ENCODE measurements around the gene TRMT11.
A peak's percentile ranks its signal among the peaks of the same experiment; 100 is the strongest.
"Not testable (repeated sequence)": the region's sequence is repeated elsewhere in the genome, so short reads cannot be mapped to it uniquely, and the experiment has no call there.

Gene TRMT11

GRCh38 chr6:125994670-125995488 lies 8.5 kb downstream of the TRMT11 start:
- DNase-seq: no peak

GRCh38 chr6:125995972-125996580 lies 9.7 kb downstream of the TRMT11 start:
- DNase-seq: peak; percentile 48

DNA sequence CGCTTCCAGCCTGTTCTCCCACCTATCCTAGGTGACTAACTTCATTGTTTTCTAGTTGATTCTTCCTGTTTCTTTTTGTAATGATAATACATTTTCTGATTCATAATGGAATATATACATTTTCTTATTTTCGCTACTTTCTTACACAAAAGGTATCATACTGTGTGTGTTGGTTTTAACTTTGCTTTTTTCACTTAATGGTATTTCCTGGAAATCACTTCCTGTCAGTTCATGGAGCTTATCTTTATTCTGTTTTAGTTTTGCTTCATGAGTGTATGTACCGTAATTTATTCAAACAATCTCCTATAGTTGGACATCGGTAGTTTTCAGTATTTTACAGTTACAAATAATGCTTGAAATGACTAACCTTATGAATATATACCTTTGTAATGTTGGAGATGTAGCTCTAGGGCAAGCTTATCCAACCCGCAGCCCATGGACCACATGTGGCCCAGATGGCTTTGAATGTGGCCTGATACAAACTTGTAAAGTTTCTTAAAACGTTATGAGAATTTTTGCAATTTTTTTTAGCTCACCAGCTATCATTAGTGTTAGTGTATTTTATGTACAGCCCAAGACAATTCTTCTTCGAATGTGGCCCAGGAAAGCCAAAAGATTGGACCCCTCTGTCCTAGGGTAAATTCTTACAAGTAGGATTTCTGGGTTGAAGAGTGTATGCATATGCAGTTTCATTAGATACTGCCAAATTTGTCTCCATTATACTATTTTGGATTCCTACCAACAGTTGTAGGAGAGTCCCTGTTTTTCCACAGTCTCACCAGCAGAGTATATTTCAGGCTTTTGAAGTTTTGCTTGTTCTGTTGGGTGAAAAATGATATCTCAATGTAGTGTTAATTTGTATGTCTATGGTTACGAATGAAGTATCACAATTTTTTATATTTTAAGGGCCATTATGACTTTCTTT lies 16.7 kb downstream of the TRMT11 start:
- DNase-seq: no peak

DNA sequence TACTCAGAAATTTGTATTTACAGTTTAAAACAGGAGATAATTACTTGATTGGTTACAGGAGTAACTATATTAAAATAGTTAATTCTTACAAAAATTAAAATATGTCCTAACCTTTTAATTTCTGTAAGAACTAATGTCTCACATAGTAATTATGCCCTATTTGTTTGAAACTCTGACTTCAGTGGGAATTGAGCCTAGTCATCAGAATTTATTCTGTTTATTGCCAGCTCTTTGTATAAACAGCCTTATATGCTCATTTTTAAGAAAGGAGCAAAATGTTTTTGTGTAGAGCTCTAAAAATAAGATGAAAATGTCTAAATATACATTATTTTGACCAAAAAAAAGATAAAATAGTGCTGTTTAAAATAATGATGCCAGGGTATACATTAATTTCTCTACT lies 21.5 kb downstream of the TRMT11 start:
- DNase-seq: no peak

- DNase-seq: no peak
These were observed 23.7 kb downstream of the TRMT11 start for GRCh38 chr6:126010040-126010439.

DNA sequence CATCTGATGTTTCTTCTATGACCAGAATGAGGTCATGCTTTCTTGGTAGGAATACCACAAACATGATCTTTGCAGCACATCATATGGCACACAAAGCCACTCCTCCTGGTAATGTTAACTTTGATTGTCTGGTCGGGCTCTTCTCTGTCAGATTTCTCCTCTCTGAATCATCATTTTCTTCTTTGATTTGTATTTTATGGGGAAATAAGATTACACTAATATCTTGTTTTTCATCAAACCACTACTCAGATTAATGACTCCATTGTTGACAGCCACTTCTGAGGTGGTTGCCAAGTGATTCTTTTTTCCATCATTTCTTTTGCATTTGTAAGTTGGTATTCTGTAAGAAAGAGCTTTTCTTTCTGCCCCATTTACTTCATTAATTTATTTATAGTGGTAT lies 29.5 kb downstream of the TRMT11 start:
- DNase-seq: no peak

DNA sequence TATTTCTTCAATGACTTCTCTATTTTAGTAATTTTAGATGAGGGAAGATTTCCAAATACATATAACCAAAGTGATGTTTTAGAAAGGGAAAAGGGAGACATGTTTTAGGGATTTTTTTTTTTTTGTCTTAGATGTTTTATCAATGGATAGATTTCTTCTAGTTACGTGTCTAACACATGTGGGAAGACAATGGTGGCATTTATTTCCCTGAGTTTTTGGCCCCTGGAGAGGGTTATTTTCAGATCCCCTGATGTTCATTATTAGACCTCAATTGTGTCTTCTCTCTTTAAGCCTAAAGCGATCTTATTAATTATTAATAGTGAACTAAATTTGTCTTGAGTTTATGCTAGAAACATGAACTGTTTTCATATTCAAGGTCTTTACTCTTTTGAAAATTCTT lies 30.3 kb downstream of the TRMT11 start:
- no peak for DNase-seq

- no peak for DNase-seq
These were observed 31.3 kb downstream of the TRMT11 start for GRCh38 chr6:126017668-126018067.

DNA sequence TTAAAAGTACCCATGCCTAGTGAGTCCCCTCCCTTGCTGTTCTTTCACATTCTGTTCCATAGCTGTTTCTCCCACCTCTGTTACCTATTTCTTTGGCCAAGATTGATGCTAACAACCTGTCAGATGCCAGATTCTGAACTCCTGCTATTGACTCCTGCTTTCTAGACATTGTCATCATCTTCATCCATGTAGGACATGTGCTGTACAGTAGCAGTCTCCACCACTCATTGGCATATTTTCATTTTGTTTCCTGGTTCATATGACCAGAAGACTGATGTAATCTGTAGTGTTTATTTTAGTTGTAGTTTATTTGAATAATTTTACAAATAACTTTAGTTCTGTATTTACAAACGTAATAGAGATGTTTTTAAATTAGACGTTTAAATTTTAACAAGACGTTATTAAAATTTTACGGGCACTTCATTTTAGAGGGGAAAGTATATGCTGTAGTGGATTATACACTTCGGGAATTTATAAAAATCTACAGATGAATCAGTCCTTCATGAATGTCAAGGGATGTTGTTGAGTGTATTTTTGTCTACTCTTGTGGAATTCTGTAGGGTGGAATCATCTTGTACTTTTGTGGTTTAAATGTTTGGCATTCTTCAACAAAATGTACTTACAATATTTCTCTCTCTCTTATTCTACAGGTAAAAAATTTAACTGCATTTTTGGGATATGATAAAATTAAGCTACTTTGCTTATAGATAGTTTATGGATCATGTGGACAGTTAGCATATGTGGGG lies 34.1 kb downstream of the TRMT11 start:
- no peak for DNase-seq

DNA sequence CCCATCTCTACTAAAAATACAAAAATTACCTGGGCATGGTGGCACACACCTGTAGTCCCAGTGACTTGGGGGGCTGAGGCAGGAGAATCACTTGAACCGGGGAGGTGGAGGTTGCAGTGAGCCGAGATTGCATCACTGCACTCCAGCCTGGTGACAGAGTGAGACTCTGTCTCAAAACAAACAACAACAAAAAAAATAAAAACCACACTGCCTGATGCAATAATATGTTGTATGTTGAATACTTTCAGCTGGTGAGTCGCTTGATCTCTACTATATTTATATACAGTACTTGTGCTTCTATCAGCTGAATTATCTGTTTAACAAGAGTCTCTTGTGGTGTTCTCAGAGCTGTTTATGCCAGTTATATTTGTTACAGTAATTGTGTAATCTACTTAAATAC lies 37.1 kb downstream of the TRMT11 start:
- not testable (repeated sequence) for DNase-seq

DNA sequence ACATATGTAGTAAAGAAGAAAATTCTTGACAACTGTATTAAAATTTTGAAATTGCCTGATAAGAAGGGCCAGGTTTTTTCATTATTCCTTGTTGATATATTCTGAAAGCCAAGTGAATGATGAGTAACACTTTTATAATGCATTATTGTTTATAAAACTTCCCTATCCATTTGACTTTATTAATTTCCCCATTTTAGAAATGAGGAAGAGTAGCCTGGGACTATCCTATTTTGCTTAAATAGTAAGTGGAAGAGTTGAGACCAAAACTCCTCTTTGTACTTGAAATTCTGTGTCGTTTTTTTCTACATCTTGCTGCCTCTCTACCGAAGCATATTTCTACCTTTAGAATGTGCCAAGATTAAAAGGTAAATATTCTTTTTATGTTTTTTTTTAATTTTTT lies 39.7 kb downstream of the TRMT11 start:
- no peak for DNase-seq

- DNase-seq: no peak
These were observed 41.3 kb downstream of the TRMT11 start for GRCh38 chr6:126027601-126028000.

GRCh38 chr6:126030045-126030444 lies 43.7 kb downstream of the TRMT11 start:
- DNase-seq: no peak

- DNase-seq: peak; percentile 66
These were observed 47.4 kb downstream of the TRMT11 start for GRCh38 chr6:126033696-126034095.

DNA sequence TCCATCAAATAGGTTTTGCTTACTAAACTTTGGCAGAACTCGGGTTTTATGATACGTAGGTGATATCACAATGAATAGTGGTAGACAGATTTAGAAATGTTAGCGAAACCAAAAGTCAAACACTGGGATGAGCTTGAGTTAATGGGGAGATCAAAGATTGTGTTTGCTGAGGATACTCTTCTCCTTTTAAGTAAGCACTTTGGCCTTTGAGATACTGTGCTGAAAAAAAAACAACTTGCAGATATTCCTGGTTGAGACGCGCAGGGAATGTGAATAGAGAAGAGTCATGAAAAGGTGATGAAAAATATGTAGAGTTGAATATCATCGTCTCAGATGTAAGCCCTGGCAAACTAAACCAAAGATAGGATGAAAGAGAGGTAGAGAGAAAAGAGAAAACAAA lies 48.3 kb downstream of the TRMT11 start:
- no peak for DNase-seq

DNA sequence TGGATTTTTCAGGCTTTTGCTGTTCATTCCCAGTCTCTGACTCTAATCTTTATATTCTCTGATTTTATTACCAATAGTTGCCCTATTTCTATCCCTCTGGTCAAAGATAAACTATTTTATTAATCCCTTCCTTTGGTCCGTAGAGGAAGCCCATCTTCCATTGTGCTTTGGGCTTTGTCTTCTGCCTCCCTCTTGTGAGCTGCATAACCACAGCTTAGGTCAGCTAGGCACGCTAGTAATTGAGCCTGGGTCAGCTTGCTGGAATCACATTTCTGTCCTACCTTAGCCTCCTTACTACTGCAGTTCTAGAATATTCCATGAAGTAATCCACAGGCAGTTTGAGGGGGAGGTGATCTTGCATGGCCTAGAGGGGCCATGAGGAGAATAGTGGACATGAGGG lies 49.4 kb downstream of the TRMT11 start:
- DNase-seq: no peak

GRCh38 chr6:126038234-126038633 lies 51.9 kb downstream of the TRMT11 start:
- no peak for DNase-seq

DNA sequence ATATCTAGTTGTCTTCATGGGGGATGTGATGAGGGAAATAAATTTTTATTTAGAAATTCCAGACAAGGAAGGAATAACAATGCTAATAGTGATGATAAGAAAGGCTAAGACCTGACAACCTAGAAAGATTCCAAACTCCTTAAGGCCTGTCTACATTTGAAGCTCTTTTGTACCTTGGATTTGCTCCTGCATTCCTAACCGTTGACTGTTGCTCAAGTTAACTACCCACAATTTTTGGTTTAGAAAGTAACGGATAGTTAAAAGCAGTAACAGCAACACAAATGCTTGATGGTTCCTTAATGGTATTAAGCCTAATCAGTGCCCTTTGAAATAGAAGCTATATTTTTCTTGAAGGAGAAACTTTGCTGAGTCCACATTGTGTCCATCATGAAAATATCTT lies 52.9 kb downstream of the TRMT11 start:
- peak; percentile 80 for DNase-seq

DNA sequence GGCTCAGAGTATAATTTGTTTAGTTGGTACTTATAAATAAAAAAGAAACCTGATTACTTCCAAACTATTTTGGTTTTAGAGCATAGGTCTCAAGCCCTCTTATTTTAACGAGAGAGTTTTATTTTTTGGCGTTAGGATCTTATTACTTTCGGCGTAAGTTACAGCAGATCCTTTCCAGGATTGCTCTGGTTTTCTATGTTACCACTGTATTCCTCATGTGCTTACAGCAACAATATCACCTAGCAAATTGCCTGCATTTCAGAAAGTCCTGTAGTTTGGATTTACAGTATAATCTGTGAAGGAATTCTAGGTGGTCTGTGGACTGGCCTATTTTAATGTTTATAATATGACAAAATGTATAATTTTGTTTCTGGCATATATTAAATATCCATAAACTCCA lies 54.1 kb downstream of the TRMT11 start:
- DNase-seq: no peak

DNA sequence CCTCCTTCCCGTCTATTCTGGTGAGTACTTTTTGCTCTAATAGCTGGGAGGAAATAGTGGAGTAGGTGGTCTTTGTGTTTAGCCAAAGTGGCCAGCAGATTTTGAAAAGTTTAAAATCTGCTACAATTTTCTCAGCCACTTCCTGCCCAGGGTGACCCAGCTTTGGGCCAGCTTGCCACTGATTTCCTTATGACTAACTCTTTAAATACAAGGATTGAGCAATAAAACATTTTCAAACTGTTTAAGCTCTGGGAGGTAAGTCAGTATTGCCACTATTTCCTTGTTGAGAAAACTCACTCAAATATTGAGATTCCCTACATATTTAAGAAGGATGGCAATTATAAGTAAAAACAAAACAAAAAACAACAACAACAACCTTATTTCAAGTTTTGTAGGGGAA lies 54.5 kb downstream of the TRMT11 start:
- peak; percentile 66 for DNase-seq

DNA sequence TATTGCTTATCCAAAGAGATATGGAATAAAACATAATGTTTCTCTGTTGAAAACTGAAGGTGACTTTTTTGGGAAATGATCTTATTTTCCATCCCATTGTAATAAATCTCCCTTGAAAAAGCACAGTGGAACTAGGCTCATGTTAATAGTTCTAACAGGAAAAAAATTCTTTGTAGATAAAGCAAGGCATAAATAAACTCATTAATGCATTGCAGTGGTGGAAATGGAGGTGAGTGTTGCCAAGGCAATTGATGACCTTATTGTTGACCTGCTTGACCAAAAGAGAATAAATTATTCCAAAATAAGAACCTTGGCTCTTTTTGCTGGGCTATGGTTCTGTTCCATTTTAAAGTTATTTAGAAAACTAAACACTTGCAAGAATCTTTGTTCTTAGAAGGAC lies 55.2 kb downstream of the TRMT11 start:
- no peak for DNase-seq

DNA sequence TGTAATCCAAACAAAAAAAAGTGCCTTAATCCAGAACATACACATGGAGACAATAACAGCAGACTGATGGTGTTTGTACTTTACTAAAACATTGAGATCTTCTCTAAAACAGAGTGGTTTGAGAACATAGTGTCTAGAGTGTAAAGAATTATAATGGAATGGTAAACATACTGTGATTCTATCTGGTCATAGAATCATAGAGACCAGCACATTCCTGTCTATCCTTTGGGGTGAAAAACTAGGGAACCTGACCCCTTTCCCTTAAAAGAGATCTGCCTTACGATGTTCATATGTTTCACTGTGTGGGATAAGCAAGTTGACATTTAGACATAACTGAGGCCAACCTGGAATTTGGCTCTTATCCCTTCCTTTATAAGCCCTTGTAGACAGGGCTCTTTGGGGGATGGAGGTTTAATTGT lies 55.7 kb downstream of the TRMT11 start:
- DNase-seq: no peak

DNA sequence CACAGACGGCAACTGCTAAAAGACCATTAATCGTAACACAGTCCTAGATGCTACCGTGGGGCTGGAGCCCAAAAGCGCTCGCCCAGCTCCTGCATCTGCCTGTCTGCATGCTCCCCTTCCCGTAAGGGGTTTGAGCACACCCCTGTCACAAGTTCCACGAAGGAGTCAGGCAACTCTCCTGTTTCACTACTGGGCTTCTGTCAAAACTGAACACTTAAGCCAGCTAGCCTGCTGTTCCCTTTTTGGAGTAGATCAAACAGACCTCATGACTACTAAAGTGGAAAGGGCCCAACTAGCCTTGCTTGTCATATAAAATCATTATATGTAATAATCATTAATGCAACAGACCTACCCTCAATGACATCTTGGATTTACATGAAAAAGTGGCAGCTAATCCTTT lies 61.3 kb downstream of the TRMT11 start:
- no peak for DNase-seq

All from NCI-H226 (cell line).